Hepatocyte (in vitro differentiated cells): Measurements from ENCODE around the gene BOLA1.

Source experiments
- EZH2phosphoT487 ChIP-seq: fragments of 200-600 bp; sonication (generic); IDR thresholded peaks from one replicate; pipeline ENCODE4 v1.6.1; 2018; ENCODE audit warnings: antibody characterized with exemption, mild to moderate bottlenecking, low read depth, moderate library complexity; ENCODE audit not compliant: unreplicated experiment, severe bottlenecking
- TF ChIP-seq, protein P1 (sequence below): fragments of 200-600 bp; sonication (generic); IDR thresholded peaks from 2 replicates; pipeline ENCODE4 v1.5.1; 2016; ENCODE audit warnings: antibody characterized with exemption, mild to moderate bottlenecking; ENCODE audit not compliant: poor library complexity

DNA sequence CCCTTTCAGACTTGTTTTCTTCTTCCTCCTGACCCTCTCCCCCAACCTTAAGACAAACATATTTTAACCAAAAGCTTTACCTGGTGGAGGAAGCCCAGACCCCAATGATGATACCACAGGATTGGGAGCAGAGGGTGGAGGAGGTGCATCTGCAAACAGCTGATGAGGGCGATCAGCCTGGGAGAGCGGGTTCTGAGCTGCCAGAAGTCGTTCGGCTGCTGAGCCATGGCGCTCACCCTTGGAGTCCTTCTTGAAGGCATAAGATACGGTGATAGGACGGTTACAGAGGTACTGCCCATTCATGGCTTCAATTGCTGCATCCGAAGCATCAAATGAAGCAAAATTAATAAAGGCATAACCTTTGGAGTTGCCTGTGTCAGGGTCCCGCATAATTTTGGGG lies 26.9 kb downstream of the BOLA1 start:
- no peak for TF ChIP-seq EZH2phosphoT487
- TF ChIP-seq, protein P1, sequence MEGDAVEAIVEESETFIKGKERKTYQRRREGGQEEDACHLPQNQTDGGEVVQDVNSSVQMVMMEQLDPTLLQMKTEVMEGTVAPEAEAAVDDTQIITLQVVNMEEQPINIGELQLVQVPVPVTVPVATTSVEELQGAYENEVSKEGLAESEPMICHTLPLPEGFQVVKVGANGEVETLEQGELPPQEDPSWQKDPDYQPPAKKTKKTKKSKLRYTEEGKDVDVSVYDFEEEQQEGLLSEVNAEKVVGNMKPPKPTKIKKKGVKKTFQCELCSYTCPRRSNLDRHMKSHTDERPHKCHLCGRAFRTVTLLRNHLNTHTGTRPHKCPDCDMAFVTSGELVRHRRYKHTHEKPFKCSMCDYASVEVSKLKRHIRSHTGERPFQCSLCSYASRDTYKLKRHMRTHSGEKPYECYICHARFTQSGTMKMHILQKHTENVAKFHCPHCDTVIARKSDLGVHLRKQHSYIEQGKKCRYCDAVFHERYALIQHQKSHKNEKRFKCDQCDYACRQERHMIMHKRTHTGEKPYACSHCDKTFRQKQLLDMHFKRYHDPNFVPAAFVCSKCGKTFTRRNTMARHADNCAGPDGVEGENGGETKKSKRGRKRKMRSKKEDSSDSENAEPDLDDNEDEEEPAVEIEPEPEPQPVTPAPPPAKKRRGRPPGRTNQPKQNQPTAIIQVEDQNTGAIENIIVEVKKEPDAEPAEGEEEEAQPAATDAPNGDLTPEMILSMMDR: no peak
